ENCODE measurements around the gene PTPN1.
"Not testable (repeated sequence)": the region's sequence is repeated elsewhere in the genome, so short reads cannot be mapped to it uniquely, and the experiment has no call there.

PTPN1 gene

DNA sequence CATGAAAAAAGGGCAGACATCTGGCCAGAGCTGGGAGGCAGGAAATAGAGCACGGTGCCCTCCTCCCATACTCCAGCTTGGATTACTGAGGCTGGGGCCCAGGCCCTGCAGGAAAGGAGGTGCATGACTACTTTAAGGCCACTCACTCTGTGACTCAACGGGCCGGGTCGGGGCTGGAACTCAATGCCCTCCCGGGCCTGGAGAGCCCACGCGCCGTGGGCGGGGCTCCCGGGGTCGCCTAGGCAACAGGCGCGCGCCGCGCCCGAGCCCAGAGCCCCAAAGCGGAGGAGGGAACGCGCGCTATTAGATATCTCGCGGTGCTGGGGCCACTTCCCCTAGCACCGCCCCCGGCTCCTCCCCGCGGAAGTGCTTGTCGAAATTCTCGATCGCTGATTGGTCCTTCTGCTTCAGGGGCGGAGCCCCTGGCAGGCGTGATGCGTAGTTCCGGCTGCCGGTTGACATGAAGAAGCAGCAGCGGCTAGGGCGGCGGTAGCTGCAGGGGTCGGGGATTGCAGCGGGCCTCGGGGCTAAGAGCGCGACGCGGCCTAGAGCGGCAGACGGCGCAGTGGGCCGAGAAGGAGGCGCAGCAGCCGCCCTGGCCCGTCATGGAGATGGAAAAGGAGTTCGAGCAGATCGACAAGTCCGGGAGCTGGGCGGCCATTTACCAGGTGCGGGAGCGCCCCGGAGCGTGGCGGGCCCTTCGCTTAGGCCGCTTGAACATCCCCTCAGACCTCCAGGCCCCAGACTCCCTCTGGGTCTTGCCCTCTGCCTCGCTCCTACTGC is at the start of gene PTPN1:
PTPN1 (plus strand) TSS at position 461 of the 783 bp plus-strand sequence; CDS start at position 606, 145 bp downstream.
- DNase-seq (ENCODE audit: low read depth, low spot score), result peak; percentile 99

DNA sequence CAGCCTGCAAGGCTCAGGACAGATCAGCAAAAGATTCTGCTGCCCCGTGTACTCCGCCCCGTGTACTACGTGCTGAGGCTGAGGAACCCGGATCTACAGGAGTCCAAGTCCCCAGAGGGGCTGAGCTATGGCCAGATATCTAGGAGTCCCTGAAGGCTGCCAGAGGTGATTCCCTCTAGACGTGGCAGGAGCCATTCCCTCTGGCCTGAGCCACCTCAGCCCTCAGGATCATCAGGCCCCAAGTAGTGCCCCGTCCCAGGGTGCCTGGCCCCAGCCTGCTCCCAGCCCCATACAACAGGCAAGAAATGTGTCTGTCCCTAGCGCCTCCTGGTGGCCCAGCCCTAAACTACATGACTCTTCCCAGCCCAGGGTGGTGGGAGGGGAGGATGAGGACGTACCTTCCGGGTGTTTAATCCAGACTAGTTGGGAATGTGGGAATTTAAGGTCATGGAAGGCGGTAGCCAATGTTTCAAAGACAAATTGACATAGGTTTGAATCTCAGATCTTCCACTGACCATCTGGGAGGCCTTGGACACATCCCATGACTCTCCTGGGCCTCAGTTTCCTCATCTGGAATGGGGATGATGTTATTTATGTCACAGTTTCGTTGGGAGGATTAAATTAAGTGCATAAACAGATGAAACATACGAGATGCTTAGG is 49.4 kb upstream of the PTPN1 start:
- DNase-seq (ENCODE audit: low read depth, low spot score), result peak; percentile 96

DNA sequence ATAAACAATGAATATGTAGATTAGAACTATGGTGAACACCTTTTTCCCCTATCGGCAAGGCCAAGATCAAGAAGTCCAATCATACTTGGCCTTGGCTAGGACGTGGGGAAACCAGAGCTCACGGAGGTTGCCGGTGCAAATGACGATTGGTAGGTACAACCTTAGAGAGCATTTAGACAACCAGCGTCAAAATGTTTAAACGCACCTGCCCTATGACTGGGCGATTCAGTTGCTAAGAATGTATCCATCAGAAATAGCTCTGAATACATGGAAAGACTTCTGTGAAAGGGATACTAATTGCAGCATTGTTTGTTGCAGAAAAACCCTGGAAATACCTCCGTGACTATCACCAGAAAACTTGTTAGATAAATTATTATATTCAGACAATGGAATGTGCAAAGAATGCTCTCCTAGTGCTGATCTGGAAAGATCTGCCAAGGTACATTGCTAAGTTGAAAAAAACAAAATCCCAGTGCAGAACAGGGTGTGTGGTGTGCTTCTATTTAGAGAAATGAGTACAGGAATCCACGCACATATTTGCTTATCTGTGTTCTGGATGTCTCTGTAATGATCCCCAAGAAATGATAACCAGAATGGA is 48.0 kb upstream of the PTPN1 start:
- no peak for DNase-seq (ENCODE audit: low read depth, low spot score)

DNA sequence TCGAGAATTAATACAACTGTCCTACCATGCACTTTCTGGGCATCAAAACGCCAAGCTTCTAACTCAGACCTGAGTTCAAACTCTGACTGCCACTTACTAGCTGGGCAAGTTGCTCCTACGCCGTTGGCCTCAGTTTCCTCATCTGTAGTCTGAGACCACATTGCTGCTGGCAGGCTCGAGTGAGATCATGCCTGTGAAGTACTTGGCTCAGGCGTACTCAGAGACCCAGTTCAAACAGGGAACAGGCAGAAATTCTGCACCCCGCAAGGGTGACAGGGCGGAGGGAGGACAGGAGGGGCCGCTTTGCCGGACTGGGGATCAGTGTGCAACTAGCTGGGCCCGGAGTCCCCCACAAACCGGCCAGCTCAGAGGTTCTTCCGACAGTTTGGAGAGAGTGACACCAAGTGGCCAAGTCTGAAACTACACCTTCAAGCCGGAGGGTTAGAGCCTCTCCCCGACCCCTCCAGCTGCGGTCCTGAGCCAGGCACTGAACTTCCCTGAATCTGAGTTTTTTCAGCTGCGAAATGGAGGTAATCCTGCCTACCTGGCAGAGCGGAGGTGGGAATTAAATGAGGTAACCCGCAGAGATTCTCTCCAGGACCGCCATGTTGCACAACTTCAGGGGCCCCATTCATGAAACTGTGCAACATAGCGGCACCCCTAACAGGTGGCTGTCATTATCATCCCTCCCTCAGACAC is 46.0 kb upstream of the PTPN1 start:
- DNase-seq (ENCODE audit: low read depth, low spot score), result peak; percentile 86

DNA sequence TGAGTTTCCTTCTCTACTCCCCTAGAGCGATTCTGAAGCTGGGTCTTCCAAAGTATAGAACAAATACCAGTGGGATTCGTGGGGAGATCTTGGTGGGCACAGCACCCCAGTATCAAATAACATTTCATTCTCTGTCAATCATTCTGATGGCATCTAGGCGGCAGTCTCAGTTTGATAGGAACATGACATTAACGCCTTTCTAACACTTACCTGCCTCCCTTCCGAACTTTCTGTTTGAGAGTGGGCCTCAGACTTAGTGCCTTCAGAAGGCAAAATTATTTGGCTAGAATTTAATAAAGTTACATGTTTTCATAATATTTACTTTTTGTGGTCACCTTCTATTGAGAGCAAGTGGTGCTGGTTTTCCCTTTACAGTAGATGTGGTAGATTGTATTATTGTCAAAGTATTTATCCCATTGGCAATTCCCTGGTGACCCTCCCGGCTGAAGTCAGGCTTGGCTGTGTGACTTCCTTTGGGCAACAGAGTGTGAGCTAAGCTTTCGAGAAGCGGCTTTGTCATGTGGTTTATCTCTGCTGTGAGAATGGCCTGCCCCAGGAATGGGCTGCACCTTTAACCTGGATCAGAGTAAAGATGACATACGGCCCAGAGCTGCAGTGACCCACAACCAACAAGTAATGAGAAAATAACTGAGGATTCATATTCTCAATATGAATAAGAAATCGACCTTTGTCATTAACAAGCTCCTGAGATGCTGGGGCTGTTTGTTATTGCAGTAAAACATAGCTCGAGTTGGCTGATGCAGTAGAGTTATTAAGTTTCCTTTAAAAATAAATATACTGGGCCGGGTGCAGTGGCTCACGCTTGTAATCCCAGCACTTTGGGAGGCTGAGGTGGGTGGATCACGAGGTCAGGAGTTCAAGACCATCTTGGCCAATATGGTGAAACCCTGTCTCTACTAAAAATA is 45.2 kb upstream of the PTPN1 start:
- no peak for DNase-seq (ENCODE audit: low read depth, low spot score)

DNA sequence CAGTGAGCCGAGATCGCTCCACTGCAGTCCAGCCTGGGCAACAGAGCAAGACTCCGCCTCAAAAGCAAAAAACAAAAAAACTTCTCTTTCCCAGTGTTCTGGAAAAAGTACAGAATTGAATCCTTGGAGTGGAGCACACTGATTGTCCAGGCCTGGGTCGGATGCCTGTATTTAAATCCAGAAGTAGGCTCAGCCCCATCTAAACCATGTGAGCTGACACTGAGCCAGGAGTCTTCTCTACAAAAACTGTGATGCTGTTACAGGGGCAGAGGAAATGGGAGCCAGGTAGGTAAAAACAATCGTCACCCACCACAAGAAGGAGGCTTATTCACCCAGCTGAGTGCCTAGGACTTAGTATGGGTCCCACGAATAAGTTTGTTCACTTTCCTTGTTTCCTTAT is 43.0 kb upstream of the PTPN1 start:
- DNase-seq (ENCODE audit: low read depth, low spot score), result no peak

DNA sequence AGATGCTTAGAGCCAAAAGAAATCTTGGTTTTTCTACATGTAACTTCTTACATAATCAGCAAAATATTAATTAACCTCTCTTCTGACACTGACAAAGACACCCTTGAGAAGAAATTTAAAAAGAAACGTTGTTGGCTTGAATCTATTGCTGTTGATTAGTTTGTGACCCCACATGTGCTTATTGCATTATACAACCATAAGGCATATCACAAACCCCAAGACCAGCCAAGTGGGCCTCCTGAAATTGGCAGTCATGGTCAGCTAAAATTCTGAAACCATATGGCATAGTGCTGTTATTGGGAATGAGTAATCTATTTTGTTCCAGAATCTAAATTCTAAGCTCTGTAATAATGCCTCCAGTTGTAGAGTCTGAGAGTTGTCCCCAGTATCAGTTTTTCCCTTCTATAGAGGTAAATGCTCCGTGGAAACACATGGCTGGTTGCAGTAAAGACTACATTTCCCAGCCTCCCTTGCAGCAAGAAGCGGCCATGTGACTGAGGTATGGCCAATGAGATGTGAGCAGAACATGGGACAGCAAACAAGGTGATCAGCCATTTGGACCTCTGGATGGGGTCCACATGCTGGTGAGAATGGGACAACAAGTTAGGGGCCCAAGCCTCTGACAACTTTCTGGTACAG is 42.3 kb upstream of the PTPN1 start:
- DNase-seq (ENCODE audit: low read depth, low spot score), result peak; percentile 39

DNA sequence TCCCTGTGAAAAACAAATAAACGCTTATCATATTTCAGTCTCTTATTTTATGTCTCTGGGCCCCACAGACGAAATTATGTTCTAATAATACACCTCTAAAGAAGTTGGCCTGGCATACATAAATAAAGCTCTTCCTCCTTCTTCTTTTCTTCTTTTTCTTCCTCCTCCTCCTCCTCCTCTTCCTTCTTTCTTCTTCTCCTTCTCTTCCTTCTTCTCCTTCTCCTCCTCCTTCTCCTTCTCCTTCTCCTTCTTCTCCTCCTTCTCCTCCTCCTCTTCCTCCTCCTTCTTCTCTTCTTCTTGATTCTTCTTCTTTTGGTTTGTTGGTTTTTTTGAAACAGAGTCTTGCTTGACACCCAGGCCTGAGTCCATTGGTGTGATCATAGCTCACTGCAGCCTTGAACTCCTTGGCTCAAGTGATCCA is 41.8 kb upstream of the PTPN1 start:
- no peak for DNase-seq (ENCODE audit: low read depth, low spot score)

DNA sequence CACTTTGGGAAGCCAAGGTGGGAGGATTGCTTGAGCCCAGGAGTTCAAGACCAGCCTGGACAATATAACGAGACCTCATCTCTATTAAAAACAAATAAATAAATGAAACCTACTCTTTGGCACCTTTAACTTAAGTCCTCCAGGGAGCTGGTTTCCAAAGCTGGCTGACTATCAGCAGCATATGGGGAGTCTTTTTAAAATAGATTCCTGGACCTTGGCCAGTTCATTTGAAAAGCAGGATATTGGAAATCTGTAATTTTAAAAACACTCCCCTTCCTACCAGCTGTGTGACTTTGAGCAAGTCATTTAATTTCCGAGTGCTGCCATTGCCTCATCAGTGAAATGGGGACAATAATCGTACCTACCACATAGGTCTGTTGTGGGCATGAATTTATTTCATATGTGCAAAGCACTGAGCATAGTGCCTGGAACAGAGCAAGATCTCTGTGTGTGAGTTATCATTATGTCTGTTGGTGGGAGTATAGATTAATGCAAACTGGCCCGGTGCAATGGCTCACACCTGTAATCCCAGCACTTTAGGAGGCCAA is 40.9 kb upstream of the PTPN1 start:
- DNase-seq (ENCODE audit: low read depth, low spot score), result no peak

DNA sequence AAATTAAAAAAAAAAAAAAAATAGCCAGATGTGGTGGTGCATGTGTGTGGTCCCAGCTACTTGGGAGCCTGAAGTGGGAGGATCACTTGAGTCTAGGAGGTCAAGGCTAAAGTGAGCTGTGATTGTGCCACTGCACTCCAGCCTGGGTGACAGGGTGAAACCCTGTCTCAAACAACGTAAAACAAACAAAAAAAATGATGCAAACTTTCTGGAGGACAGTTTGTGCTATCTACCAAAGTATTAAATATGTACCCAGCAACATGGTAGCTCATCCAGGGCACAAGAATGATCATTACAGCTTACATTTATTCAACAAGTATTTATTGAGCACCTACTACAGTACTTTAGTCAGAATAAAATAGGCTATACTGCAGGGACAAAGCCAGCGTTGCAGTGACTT is 40.4 kb upstream of the PTPN1 start:
- no peak for DNase-seq (ENCODE audit: low read depth, low spot score)

DNA sequence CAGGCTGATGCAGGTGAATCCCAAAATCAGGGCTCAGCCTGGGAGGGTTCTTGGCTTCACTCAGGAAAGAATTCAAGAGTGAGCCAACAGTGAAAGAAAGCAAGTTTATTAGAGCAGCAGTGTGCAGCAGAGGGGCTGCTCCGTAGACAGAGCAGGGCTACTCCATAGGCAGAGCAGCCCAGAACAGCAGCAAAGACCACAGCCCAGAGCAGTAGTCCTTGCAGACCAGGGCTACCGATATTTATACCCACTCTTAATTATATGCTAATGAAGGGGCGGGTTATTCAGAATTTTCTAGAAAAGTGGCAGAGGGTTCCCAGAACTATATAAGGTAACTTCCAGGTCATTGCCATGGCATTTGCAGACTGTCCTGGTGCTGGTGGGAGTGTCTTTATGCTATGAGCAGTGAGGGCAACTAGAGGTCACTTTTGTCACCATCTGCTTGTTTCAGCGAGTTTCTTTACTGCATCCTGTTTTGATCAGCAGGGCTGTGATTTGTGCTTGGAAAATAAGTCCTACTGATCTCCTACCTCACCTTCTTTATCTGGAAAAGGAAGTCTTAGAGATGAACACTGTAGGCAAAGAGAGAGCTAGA is 39.8 kb upstream of the PTPN1 start:
- no peak for DNase-seq (ENCODE audit: low read depth, low spot score)

DNA sequence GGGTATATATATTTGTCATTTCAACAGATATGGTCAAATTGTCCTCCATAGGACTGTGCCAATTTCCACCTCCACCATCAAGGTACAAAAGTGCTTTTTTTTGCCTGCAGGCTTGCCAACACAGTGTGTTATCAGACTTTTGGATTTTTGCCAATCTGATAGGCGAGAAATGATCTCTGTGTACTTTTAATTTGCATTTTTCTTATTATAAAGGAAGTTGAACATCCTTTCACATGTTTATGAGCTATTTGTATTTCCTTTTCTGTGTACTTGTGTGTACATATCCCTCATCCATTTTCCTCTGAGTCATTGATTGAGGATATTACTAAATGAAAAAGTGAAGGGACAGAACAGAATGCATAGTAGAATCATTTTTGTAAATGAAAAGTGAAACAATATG is 39.0 kb upstream of the PTPN1 start:
- DNase-seq (ENCODE audit: low read depth, low spot score), result no peak

DNA sequence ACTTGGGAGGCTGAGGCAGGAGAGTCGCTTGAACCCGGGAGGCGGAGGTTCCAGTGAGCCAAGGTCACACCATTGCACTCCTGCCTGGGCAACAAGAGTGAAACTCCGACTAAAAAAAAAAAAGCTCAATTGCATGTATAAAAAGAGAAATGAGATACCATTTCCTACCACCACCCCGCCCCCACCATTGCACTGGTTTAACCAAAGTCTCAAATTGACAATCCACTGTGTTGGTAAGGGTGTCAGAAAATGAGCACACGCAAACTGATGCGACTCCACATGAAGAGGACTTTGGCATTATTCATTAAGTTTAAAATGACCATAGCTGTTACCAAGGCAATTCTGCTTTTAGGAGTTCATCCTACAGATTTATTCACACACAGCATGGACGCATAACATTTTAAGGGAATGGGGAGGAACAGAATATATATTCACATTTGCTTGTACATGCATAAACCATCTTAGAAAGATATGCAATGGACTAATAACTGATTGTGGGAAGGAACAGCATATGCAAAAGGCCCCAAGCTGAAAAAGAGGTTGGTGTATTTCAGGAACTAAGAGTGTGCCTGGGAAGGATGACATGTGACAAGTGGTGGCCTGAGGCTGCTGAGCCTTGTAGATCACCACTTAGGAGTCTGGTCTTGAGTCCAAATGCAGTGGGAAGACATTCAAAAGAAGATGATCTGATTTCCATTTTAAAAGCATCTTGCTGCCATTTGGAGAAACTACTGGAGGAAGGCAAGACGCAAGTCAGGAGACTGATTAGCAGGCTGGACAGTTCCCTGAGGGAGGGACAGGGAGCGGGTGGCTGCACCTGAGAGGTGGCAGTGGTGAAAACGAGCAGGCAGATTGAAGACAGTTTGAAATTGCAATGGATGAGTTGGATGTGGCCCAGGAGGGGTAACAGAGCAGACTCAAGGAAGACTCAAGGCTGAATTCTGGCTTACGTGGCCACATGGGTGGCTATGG is 37.2 kb upstream of the PTPN1 start:
- peak; percentile 36 for DNase-seq (ENCODE audit: low read depth, low spot score)

DNA sequence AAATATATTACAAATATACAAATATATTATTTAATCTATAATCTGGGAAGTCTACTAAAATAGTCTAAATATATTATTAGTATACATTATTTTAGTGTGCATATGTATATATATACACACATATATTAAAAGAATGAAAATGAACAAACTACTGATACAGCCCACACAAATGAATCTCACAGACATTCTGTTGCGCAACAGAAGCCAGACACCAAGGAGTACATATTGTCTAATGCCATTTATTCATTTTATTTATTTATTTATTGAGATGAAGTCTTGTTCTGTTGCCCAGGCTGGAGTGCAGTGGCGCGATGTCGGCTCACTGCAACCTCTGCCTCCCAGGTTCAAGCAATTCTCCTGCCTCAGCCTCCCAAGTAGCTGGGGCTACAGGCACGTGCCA is 35.8 kb upstream of the PTPN1 start:
- not testable (repeated sequence) for DNase-seq (ENCODE audit: low read depth, low spot score)

DNA sequence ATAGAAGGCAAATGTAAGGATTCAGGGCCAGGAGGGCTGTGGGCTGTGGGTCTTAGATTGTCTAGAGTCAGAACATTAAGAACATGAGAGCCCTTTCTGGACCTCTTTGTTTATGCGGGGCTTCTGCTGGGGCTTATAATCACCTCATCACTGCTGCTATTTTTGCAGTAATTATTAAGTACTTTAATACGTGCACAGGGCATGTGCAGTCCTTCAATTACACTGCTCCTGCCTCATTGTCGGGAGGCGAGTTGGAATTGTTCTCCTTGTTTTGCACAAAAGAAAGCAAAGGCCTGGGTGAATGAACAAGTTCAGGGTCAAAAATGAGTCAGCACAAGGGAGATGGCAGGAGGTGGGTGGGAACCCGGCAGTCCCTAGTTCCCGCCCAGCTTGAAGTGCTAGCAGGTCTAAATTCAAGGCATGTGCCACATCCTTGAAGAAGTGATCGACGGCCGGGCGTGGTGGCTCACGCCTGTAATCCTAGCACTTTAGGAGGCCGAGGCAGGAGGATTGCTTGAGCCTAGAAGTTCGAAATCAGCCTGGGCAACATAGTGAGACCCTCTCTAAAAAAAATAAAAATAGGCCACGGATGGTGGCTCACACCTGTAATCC is 34.4 kb upstream of the PTPN1 start:
- no peak for DNase-seq (ENCODE audit: low read depth, low spot score)

DNA sequence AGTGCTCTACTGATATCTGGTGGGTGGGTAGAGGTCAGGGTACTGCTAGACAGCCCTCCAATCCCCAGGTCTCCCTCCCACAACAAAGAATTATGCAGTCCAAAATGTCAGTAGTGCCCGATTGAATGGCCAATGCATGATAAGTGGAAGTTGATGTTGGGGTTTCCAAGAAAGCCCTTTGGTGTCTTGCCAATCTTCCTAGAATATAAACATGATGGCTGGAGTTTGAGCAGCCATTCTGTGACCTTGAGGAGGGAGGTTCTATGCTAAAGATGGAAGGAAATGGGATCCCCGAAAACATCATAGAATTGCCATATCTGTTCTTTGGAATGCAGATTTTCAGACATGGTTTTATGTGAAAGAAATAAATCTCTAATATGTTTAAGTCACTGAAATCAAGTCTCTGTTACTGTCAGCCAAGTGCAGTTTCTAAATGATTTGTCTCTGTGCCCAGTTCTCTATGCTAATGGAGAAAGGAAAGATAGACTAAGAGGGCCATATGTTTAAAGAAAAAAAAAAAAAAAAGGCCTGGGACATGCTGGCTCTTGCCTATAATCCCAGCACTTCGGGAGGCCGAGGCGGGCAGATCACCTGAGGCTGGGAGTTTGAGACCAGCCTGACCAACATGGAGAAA is 32.8 kb upstream of the PTPN1 start:
- DNase-seq (ENCODE audit: low read depth, low spot score), result no peak

DNA sequence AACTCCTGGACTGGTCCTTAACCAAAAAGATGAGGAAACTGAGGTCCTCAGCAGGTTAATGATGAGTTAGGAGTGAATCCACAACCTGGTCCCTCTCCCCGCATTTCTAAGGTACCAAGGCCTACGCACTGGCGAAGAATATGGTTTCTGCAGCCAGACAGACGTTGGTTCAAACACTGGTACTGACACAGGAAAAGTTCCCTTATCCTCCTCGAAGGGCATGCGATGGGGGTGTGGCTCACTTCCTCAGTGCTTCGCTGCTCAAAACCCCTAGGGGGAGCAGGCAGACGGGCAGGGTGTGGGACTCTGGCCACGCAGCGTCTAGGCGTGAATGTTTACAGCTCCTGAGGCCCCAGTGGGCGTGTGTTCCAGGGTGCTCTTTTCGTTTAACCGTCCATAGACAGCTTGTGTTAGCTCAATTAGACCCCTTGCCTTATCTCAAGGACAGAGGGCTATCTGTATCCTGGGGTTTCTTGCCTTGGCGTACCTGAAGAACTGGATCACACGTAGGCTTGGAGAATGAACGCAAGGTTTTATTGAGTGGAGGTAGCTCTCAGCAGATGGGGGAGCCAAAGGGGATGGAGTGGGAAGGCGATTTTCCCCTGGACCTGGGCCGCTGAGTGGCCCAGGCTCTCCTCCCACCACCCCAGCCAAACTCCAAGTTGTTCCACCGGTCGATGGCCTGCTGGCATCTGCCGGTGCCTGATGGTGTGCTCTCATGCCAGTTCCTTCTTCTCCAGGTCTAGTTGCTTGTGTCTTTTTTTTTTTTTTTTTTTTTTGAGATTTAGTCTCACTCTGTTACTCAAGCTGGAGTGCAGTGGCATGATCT is 31.8 kb upstream of the PTPN1 start:
- peak; percentile 76 for DNase-seq (ENCODE audit: low read depth, low spot score)
